Measurements from ENCODE around the gene TMPRSS6.
"Not testable (repeated sequence)": the region's sequence is repeated elsewhere in the genome, so short reads cannot be mapped to it uniquely, and the experiment has no call there.

The TMPRSS6 gene

DNA sequence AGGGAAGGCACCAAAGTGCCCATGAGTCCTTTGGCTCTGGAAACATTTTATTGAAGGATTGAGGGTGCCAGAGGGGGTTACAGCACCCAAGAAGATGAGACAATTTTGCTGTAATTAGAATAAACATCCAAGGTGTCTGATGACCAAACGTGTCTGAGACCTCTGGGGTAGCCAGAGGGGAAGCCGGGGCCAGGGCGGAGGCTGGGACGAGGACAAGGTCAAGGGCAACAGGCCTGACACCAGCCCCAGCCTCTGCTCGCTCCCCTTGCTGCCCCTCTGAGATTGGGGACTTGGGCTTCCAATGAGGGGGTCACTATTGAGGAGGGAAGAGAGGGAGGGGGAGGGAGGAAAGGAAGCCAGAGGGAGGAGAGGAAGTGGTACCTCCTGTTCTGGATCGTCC lies 25.6 kb downstream of the TMPRSS6 start:
- no peak for DNase-seq

DNA sequence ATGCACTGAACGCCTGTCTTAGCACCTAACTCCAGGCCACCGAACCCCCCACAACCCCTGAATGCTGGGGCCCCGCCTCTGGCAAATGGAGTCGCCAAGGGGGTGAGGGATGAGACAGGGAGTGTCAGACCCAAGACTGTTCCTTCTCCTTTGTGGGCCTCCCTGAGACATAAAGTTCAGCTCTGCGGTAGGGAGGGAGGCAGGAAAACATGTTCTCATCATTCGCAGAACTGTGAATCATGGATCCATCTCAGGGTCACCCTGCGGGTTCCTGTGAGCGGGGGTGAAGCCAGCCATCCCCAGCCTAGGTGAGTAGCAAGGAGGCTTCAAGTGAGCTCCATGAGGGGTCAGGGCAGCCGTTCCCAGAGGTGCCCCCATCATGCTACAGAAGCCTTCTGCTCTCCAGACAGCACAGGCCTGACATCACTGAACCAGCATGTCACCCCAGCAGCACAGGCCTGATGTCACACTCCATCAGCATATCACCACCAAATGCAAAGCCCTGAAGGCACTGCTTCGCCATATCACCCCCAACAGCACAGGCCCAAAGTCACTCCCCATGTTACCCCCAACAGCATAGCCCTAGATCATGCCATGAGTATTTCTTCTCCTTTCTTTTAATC lies 27.2 kb downstream of the TMPRSS6 start:
- DNase-seq = no peak

DNA sequence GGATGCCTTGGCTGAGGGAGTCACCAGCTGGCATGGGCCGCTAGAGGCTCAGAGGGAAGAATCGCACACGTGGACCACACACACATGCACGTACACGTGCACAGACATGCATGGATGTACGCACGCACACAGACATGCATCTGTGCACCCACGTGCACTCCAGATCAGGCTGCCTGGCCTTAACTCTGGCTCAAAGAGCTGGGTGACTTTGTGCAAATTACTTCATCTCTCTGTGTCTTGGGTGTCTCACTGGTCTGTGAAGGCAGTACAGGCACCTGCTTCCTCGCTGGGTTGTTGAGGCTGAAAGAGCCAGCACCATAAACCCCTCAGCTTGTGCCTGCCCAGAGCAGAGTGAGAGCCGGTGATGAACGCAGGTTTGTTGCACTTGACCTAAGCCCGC lies 28.7 kb downstream of the TMPRSS6 start:
- DNase-seq = no peak

DNA sequence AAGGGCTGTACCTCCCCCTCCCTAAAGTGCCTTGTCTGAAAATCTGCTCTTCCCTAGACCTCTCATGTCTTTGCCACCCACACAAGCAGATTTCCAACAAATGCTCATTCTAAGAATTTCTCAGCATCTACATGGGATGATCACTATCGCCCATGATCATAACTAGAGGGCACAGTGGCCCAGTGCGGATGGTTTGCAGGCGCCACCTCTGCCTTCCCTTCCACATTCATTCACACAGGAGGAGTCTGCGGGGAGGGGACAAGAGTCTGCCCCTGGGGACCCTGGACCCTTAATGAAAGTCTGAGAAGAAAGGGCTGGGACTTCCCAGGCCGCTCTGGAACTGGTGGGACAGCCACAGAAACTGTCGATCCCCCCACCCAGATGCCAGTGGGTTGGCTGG lies 29.1 kb downstream of the TMPRSS6 start:
- DNase-seq = no peak

DNA sequence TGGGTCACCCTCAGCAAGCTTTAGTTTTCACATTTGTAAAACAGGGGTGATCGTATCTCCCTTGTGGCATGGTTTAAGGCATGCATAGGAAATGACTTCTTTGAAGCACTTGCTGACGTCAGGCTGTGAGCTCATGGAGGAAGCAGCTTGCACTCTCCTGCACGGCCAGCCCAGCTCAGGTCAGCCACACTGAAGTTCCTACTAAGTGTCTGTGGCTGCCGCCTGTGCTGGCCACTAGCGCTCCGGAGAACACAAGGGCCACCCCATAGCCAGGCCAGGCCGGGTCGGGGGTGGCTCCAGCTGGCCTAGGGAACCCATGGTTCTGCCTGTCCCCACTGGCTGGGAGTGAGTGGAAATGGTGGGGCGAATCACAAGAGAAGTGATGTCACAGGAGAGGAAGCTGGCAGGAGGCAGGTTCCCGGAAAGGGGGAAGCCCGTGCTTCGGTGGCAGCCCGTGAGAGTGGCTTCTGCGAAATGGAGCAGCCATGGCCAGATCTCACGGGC lies 29.8 kb downstream of the TMPRSS6 start:
- DNase-seq = peak; percentile 46

DNA sequence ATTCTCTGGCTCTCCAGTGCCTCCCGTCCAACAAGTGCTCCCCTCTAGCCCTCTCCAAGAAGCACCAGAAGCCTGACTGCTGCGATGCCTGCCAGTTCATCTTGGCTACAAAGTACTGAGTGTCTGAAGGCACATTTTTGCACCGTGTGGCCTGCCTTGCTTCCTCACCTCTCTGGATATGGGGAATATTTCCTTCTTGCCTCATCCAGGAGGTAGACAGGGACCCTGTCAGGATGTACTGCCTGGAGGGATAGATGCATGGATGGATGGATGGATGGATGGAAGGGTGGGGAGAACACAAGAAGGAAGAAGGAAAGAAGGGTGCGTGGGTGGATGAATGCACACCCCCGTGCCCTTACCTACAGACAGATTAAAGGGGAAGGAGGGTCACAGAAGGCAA lies 30.4 kb downstream of the TMPRSS6 start:
- DNase-seq = no peak

DNA sequence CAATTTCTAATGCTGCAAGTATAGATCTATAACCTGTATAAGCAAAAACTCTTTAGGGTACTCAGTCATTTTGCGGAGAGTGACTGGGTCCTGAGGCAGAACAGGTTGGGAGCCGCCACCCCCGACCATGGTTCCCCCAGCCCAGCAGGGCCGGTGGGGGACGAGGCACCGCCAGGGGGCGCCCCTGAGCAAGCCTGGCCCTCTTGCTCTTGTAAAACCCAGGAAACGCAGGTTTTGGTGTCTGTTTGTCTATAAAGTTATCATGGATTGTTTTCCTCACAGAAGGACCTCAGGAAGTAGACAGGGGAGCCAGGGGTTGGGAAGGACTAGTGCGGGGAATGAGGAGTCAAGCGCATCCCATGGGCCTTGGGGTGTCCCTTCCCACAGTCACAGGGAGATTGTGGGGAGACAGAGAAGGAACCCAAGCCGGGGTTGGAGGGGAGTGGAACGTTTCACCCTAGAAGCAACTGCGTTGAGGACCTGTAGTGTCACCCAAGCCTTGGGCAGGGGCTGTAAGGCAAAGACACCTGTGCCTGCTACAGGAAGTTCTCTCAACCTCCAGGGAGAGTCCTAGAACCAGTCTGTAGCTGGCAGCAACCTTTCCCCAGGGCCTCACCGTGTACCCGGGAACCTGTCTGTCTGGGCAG lies 31.6 kb downstream of the TMPRSS6 start:
- DNase-seq = peak; percentile 86

DNA sequence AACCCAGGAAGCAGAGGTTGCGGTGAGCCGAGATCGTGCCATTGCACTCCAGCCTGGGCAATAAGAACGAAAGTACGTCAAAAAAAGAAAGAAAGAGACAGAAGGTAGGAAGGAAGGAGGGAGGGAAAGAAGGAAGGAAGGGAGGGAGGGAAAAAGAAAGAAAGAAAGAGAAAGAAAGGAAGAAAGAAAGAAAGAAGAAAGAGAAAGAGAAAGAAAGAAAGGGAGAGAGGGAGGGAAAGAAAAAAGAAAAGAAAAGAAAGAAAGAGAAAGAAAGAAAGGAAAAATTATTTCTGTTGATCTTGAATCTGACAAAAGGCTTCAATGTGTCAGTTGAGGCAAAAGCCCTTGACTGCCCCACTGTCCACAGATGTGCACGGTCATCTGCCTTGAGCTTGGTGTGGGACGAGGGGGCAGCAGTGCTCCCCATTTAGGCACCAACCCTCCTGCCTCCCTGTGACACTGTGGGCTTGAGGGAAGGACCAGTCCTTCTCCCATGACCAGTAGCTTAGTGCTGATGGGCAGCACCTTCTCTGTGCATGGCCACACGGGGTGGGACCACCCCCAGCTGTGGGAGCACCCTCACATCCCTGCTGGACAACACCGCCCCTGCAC lies 33.6 kb downstream of the TMPRSS6 start:
- DNase-seq = no peak

DNA sequence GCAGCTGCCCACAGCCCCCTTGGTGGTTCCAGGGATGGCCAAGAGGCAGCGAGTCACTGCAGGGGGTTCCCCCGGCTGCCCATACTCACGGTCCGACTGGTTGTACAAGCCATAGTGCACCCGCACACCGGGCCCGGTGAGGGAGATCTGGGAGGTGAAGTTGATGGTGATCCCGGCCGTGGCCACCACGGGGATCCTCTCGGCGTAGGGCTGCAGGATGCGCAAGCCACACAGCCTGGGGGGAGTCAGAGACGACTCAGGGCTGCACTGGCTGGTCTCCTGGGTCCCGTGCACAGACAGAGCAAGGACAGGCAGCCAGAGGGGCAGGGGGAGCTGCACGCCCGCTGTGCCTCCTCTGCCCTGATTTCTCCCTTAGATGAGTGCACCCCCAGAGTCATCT lies 34.5 kb downstream of the TMPRSS6 start:
- DNase-seq = no peak

DNA sequence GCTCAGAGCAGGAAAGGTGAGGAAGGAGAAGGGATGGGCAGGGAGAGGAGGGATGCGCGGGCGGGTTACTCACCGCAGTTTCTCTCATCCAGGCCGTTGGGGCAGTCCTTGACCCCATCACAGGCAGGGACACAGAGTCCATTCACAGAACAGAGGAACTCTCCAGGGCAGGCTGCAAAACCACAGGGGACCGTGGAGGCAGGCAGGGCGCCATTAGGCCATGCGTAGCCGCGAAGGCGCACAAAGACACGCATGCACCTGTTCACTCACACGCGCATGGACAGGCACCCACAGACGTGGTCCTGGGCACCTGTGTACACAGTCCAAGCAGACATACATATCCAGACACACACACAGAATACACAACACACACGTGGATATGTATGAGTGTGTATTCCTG lies 35.0 kb downstream of the TMPRSS6 start:
- no peak for DNase-seq

DNA sequence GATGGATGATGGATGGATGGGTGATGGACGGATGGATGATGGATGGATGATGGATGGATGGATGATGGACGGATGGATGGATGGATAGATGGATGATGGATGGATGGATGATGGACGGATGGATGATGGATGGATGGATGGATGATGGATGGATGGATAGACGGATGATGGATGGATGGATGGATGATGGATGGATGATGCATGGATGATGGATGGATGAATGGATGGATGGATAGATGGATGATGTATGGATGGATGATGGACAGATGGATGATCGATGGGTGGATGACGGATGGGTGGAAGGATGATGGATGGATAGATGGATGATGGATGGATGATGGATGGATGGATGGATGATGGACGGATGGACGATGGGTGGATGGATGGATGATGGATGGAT lies 36.8 kb downstream of the TMPRSS6 start:
- no peak for DNase-seq

DNA sequence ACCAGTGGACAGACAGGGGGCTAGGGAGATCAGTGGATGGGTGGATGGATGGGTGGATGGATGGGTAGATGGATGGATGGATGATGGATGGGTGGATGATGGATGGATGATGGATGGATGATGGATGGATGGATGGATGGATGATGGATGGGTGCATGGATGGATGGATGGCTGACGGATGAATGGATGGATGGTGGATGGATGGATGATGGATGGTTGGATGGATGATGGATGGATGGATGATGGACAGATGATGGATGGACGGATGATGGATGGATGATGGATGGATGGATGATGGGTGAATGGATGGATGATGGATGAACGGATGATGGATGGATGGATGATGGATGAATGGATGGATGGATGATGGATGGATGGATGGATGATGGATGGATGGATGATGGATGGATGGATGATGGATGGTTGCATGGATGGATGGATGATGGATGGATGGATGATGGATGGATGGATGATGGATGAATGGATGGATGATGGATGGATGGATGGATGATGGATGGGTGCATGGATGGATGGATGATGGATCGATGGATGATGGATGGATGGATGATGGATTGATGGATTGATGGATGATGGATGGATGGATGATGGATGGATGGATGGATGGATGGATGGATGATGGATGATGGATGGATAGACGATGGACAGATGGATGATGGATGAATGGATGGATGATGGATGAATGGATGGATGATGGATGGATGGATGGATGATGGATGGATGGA lies 37.5 kb downstream of the TMPRSS6 start:
- DNase-seq = not testable (repeated sequence)

DNA sequence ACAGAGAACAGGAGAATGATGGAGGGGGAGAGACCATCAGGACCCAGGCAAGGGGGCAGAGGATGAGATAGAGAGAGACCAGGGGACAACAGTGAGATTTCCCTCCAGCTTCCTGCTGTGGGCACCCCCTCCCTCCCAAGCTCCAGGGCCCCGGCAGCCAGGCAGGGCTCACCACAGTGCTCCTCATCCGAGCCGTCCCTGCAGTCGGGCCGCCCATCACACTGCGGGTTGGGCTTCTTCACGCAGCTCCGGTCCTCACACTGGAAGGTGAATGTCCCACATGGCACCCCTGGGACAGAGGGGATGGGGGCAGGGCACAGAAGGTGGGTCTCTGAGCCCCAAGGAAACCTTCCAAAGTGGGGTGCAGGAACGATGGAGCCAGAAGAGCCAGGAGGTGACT lies 38.8 kb downstream of the TMPRSS6 start:
- DNase-seq = no peak

DNA sequence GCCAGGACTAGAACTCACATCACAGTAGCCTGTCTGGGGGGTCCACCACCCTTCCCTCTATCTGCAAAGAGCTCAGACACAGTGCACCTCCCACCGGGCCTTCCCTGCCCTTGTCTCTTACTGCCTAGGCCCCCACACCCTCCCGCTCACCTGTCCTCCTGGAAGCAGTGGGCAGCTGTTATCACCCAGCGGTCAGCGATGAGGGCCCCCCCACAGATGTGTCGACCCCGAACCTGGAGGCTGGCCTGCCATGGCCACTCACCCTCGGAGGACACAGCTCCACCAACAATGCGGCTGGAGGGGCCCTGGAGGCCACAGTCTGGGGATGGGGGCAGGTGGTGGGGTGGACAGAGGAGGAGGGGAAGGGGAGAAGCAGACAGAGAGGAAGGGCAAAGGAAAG lies 39.2 kb downstream of the TMPRSS6 start:
- DNase-seq = no peak

DNA sequence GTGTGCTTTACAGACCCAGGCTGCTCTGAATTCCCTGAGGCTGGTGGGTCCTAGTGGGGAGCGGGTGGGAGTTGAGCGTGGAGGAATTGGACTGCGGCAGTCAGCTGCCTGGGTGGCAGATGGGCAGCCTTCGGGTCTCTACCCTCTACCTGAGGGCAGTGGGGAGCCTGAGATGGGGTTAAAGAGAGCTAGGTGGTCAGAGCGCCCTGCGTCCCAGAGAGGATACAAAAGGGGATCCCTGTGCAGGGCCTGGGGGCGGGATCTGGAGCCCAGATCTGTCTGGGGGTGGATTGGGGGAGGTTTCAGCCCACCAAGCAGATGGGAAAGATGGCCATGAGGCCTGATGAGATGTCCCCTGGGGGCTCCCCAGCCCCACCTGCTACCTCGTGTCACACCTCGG lies 39.8 kb downstream of the TMPRSS6 start:
- no peak for DNase-seq

DNA sequence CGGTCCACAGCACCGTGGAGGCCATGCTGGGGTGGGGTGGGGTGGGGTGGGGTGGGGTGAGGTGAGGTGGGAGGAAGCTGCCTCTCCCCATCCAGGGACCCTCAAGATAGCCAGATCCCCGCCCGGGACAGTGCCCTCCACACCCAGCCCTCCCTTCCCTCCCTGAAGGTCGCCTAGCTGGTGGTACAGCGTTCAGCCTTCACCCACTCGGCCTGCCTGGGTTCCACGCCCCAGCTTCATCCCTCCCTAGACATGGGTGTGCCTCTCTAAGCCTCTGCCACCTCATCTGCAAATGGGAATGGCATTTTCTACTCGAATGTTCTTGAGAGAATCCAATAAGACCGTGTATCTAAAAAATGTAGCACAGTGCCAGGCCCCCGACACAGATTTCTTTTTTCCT lies 40.2 kb downstream of the TMPRSS6 start:
- no peak for DNase-seq

DNA sequence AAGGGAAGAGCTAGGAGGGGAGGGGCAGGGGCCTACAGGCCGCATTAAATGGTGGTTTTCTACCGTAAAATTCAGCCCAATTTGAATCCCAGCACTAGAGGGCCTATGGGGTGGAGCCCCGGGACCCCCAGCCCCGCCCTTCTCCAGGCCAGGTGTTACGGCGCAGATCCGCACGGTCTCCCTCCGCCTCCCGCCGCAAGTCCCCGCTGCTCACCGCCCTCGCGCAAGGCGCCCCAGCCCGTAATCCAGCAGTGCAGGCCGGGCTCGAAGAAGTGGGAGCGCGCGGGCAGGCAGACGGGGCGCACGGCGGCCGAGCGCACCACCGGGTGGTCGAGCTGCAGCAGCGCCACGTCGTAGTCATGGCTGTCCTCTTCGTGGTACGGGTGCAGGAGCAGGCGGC lies 40.7 kb downstream of the TMPRSS6 start:
- DNase-seq = no peak

DNA sequence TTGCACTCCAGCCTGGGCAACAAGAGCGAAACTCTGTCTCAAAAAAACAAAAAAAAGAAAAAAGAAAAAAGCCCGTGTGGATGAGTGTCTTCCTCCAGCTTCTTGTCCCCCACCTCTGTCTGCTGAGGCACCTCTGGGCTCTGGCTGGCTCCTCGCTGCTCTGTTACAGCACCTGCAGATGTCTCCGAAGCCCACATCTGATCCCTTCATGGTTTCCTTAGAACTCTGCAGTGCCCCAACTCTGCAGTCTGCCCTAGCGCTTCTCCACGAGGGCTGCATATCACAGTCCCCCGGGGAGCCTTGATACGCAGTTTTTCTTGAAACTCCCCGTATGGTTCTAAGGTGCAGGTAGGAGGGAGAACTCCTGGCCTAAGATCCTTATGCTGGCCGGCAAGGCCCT lies 42.1 kb downstream of the TMPRSS6 start:
- no peak for DNase-seq

DNA sequence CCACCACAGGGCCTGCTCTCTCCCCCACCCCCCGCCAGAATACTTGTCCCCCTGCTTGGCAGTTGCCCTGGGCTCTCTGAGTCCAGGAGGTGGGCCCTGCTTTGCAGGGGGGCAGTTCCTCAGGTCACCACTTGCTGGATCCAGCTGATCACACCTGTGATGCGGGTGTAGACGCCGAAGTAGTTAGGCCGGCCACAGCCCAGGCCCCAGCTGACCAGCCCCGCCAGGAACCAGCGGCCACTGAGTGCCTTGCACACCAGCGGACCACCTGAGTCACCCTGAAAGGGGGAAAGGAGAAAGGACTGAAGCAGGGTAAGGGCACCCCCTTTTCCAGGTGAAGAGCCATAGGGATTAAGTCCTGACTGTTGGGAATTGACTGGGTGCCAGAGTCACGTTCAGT lies 43.6 kb downstream of the TMPRSS6 start:
- no peak for DNase-seq

DNA sequence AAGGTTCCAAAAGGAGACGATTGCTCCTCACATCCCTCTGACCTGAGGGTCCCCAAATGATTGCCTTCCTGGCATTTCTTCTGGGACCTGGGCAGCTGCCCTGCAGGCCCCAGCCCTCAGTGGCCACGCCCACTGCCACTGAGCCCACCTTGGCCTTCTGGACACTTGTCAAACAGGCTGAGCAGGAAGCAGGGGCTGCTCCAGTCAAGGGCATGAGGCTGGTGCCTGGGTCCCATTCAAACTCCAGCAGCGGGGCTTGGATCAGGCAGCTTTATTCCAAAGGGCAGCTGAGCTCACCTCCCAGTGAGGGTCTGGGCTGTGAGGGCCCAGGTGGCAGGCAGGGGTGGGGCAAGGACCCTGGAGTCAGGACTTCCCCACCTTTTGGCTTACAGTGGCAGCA lies 44.3 kb downstream of the TMPRSS6 start:
- no peak for DNase-seq

DNA sequence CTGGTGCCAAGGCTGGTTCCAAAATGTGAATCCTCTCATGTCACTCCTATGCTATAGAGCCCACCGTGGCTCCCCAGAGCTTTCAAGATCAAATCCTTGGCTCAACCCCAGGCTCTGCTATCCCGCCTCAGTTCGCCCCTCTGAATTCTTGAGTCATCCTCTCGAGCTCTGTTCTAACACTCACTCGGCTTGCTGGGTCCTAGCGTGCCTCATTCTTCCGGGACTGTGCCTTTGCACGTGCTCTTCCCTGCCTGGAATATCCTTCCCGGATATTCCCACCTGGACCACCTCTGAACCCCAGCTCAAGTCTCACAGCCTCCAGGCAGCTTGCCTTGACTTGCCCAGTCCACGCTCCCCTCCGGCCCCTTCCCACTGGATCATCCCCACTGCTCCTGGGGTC lies 45.0 kb downstream of the TMPRSS6 start:
- no peak for DNase-seq

DNA sequence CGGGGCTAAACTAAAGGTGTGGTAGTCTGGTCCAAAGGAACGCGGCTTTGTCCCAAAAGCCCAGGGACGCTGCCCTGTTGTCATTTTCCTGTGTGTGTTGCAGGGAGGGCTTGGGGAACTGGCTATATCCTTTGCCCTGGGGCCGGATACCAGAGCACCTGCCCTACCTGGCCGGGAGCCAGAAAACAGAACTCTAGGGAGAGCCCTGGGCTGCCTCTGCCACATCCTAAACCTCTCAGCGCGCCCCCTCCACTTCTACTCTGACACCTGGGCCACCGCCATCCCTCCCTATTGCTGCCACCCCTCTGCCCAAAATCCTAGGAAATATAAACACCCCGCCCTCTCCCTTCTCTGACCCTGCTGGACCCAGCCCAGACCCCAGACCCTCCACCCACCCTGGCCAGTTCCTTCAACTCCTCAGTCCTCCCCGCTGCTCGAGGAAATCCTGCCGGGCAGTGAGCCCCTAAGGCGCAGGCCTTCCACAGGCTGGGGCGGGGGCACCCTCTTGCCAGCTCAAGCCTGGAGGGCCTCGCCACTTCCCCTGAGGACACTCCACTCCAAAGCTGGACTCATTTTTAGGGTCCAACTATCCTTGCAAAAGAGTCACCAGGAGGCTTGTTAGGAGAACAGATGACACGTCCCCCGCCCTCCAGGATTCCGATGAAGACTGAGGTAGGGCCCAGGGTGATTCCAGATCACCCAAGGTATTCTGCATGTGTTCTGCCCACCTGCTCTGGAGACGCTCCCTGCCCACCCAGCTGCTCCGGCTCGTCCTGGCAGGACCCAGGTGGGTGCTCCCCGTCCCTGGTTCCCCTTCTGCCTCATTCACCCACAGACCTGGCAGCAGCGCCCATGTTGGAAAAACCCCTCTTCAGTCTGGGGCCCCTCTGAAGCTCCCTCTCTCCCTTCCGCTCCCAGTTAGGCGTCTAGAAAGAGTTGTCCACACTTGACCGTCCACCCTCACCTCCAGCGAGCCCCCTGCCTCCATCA lies 45.8 kb downstream of the TMPRSS6 start:
- DNase-seq = no peak
